ENCODE measurements around the gene TADA3. TPM values are rescaled to one million over a fixed set of nuclear protein-coding genes. Genes with fewer than 3 reads are reported as not detected.

The TADA3 gene
- total RNA-seq, 2 donors from 2014 or later = 105 to 112 TPM

DNA sequence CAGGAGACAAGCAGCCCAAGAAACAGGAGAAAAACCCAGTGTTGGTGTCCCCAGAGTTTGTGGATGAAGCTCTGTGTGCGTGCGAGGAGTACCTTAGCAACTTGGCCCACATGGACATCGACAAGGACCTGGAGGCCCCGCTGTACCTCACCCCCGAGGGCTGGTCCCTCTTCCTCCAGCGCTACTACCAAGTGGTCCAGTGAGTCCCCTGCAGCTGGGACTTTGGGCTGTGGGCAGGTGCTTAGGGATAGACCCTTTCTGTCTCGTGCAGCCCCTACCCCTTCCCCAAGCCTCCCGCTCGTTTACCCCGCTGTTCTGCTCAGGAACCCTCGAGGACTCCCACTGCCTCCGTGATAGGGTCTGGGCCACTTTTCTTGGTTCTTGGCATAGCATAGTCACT lies 28.3 kb upstream of the TADA3 start:
- Mint-ChIP-seq H3K27ac (no peak overlapping the region), H3K27me3 (ENCODE audit: low read depth) (no peaks in the 10 kb centered on the region), H3K4me1 (ENCODE audit: low read depth) (no peaks in the 10 kb centered on the region), H3K9me3 (no peaks in the 10 kb centered on the region), H3K4me3 (no peak overlapping the region), H3K36me3 (ENCODE audit: insufficient read depth in 2 of 2) (peaks cover 2 to 4% of the 10 kb centered on the region in 2 donors)
- DNase-seq = no peak
- ATAC-seq (replicated peaks in 1 of 2) = no peak

DNA sequence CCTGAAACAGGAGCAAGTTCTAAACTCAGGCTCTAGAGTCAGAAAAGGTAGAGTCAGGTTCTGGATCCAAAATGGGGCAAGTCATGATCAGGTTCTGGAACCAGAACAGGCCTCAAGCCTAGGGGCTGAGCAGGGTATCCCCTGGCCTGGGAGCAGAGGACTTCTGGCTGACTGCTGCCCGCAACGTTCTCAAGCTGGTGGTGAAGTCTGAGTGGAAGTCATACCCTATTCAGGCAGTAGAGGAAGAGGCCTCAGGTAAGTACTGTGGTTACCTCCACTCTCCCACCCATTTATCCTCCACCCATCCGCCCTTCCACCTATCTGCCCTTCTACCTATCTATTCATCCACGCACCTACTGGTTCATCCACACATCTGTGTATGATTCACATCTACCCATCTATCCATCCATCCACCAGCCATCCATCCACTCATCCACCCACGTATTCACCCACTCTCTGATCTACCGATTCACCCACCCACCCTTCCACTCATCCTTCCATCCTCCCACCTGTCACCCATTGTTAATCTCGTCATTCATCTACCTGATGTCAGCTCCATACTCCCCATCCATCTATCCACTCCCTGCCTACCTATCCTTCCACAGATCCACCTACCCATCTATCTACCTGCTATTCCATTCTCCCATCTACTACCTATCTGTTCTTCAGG lies 26.5 kb upstream of the TADA3 start:
- Mint-ChIP-seq H3K36me3 (ENCODE audit: insufficient read depth in 2 of 2) (peaks cover 2 to 7% of the 10 kb centered on the region in 2 donors), H3K9me3 (no peaks in the 10 kb centered on the region), H3K4me1 (ENCODE audit: low read depth) (no peaks in the 10 kb centered on the region), H3K4me3 (no peak overlapping the region), H3K27me3 (ENCODE audit: low read depth) (no peaks in the 10 kb centered on the region), H3K27ac (no peak overlapping the region)
- DNase-seq (no peak), ATAC-seq (replicated peaks in 1 of 2) (no peak)

DNA sequence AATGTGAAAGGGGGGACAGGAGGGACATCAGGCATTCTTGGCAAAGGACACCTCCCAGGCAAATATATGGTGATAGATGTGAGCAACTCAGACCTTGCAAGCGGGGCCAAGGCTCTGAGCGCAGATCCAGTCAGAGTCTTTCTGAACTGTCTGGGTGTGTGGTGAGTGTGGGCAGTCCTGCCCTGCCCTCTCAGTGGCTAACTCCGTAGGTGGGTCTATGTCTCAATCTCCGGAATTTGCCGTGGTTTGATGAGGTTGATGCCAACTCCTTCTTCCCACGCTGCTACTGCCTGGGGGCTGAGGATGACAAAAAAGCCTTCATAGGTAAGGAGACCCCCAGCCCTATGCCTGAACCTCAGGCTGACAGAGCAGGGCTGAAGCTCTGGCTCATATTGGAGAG lies 25.2 kb upstream of the TADA3 start:
- no peak for DNase-seq
- Mint-ChIP-seq H3K36me3 (ENCODE audit: insufficient read depth in 2 of 2) (peaks cover 4 to 11% of the 10 kb centered on the region in 2 donors), H3K4me1 (ENCODE audit: low read depth) (no peaks in the 10 kb centered on the region), H3K27ac (no peak overlapping the region), H3K9me3 (no peaks in the 10 kb centered on the region), H3K4me3 (no peak overlapping the region), H3K27me3 (ENCODE audit: low read depth) (no peaks in the 10 kb centered on the region)
- ATAC-seq (replicated peaks in 1 of 2) = peak in 1 of 2 donors; percentile 14

DNA sequence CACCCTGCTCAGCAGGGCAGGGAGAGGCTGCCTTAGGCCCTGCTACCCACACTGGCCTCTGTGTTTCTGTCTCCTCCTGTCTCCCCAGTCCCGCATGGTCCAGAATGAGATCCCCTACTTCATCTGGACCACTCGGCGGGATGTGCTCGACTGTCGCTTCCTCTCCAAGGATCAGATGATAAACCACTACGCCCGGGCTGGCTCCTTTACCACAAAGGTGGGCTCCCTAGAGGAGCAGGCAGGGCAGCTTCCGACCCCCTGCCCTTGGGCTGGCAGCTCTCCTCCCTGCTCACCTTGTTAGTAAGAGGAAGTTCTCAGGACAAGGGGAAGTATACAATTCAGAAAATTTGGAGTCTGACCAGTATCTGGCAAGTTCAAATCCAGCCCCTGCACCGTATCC lies 23.7 kb upstream of the TADA3 start:
- Mint-ChIP-seq H3K27me3 (ENCODE audit: low read depth) (no peaks in the 10 kb centered on the region), H3K27ac (no peak overlapping the region), H3K4me3 (no peak overlapping the region), H3K9me3 (no peaks in the 10 kb centered on the region), H3K4me1 (ENCODE audit: low read depth) (no peaks in the 10 kb centered on the region), H3K36me3 (ENCODE audit: insufficient read depth in 2 of 2) (peaks cover 8 to 18% of the 10 kb centered on the region in 2 donors)
- ATAC-seq (replicated peaks in 1 of 2) (peak; percentile 8 to 9), DNase-seq (no peak)

DNA sequence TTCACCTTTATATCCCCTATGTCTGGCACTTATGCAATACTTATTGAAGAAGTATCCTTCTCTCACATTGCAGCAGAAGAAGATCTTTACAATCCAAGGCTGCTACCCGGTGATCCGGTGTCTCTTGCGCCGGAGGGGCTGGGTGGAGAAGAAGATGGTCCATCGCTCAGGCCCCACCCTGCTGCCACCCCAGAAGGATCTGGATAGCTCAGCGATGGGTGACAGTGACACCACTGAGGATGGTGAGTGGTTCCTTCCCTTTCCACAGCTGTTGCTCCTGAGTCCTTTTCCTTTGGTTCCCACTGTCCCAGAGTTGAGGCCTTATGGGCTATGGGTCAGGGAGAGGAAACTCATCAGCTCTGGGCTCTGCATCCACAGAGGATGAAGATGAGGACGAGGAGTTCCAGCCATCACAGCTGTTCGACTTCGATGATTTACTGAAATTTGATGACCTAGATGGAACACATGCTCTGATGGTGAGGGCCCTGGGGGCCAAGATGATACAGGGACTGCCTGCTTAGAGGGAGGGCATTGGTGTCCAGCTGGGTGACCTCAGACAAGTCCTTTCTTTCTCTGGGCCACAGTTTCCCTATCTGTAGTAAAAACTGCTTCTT lies 20.7 kb upstream of the TADA3 start:
- Mint-ChIP-seq H3K4me1 (ENCODE audit: low read depth) (peaks cover 25% of the 10 kb centered on the region), H3K4me3 (no peak overlapping the region), H3K9me3 (no peaks in the 10 kb centered on the region), H3K27ac (no peak overlapping the region), H3K27me3 (ENCODE audit: low read depth) (no peaks in the 10 kb centered on the region), H3K36me3 (ENCODE audit: insufficient read depth in 2 of 2) (peaks cover 7 to 21% of the 10 kb centered on the region in 2 donors)
- ATAC-seq (replicated peaks in 1 of 2) (no peak), DNase-seq (no peak)

DNA sequence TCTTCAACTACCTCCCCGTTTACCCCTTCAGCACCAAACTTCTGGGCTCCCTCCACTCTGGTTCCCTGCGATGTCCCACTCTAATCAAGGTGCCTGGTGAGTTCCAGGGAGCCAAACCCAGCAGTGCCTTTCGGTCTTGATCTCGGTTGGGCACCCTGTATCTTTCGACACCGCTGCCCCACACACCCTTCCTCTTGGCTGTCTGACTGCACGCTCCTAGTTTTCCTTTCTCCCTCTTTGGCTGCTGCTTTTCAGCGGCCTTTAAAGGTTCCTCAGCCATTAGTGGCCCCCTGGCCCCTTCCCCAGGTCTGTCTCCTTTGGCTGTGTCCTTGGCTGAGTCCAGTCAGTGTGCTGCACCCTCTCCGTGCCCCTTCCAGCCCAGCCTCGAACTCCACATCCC lies 18.6 kb upstream of the TADA3 start:
- DNase-seq (no peak), ATAC-seq (replicated peaks in 1 of 2) (no peak)
- Mint-ChIP-seq H3K27ac (peak overlapping the region; percentile 20), H3K4me3 (peak overlapping the region; percentile 23 to 92), H3K9me3 (no peaks in the 10 kb centered on the region), H3K4me1 (ENCODE audit: low read depth) (peaks cover 39% of the 10 kb centered on the region), H3K27me3 (ENCODE audit: low read depth) (no peaks in the 10 kb centered on the region), H3K36me3 (ENCODE audit: insufficient read depth in 2 of 2) (peaks cover 9 to 23% of the 10 kb centered on the region in 2 donors)

DNA sequence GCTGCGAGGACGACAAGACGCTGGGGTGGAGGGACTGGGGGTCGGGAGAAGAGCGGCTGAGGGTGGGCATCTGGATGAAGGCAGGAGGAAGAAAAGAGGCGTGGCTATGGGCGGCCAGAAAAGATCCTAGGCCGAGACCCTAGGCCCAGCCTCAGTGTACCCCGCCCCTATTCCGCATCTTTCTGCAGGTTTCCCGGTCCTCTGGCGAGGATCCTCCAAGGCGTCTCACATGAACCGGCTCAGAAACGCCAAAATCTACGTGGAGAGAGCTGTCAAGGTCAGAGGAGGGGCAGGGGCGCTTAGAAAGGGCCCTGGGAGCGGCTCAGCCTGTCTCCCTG lies 18.1 kb upstream of the TADA3 start:
- H3K27ac Mint-ChIP-seq = no peak overlapping the region
- no peaks in the 10 kb centered on the region for H3K9me3 Mint-ChIP-seq
- H3K36me3 Mint-ChIP-seq (ENCODE audit: insufficient read depth in 2 of 2) = peaks cover 9 to 24% of the 10 kb centered on the region in 2 donors
- ATAC-seq (replicated peaks in 1 of 2) = no peak
- peaks cover 39% of the 10 kb centered on the region for H3K4me1 Mint-ChIP-seq (ENCODE audit: low read depth)
- H3K4me3 Mint-ChIP-seq = peak overlapping the region; percentile 23 to 92
- no peak for DNase-seq
- no peaks in the 10 kb centered on the region for H3K27me3 Mint-ChIP-seq (ENCODE audit: low read depth)

DNA sequence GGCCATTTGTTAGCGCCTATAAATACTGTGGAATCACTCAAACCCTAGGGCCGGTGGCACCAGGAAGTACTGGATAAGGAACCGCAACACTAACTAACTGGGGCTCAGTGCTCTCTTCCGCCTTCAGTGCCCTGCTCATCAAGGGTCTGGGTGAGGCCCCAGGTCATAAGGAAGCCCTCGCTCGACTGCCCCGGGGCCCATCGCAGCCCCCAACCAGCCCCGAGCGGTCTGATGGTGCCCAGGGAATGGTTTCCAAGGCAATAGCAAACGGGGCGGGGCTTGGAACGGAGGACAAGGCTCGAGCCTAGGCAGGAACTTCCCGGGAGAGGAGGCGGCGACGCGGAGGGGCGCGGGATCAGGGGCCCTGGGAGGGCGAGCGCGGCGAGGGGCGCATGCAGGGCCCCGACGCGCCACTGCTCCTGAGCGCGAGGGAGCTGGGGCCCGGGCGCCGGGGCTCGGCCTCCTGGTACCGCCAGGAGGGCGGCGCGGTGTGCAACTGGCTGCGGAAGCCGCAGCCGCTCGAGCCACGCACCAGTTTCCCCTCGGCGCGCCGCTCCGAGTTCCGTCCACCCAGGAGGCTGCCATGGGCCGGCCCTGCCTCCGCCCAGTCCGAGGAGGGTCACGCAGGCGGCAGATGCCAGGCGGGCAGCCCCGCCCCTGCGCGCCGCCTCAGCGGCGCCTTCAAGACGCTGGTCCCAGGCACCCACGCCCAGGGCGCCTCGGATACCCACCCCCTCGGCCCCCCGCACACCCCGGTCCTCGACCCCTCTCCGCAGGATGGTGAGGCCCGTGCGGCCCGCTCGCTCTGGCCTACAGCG lies 17.6 kb upstream of the TADA3 start, which contains the start of gene TTLL3:
Gene TTLL3 (plus strand): TSS at position 648 of the 818 bp plus-strand sequence. CDS start 400 bp downstream, outside the sequence.
- peak; percentile 49 to 57 for DNase-seq
- Mint-ChIP-seq H3K4me1 (ENCODE audit: low read depth) (peaks cover 39% of the 10 kb centered on the region), H3K9me3 (no peaks in the 10 kb centered on the region), H3K27ac (peak within 1 kb of the TSS; percentile 96), H3K27me3 (ENCODE audit: low read depth) (no peaks in the 10 kb centered on the region), H3K4me3 (peak within 1 kb of the TSS; percentile 92 to 96), H3K36me3 (ENCODE audit: insufficient read depth in 2 of 2) (peaks cover 10 to 24% of the 10 kb centered on the region in 2 donors)
- ATAC-seq (replicated peaks in 1 of 2) = peak; percentile 57 to 63

DNA sequence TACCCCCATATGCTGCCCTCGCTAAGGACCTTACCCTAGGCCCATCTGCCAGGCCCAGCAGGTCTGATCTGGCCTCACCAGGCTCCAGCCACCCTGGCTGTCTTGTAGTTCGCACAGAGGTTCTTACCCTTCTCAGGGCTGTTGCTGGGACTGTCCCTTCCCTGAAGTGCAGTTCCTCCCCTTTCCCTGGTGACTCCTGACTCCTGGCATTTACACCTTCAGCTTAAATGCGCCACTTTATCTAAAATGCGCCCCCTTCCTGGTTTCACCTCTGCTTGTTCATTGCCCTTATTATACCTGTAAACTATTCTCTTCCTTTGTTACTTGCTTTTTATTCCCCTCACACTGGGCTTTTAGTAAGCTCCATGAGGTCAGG lies 17.0 kb upstream of the TADA3 start:
- Mint-ChIP-seq H3K36me3 (ENCODE audit: insufficient read depth in 2 of 2) (peaks cover 13 to 26% of the 10 kb centered on the region in 2 donors), H3K4me3 (peak overlapping the region; percentile 92 to 96), H3K4me1 (ENCODE audit: low read depth) (peaks cover 39% of the 10 kb centered on the region), H3K27ac (peak overlapping the region; percentile 96), H3K9me3 (no peaks in the 10 kb centered on the region), H3K27me3 (ENCODE audit: low read depth) (no peaks in the 10 kb centered on the region)
- ATAC-seq (replicated peaks in 1 of 2) (peak; percentile 6 to 28), DNase-seq (no peak)

DNA sequence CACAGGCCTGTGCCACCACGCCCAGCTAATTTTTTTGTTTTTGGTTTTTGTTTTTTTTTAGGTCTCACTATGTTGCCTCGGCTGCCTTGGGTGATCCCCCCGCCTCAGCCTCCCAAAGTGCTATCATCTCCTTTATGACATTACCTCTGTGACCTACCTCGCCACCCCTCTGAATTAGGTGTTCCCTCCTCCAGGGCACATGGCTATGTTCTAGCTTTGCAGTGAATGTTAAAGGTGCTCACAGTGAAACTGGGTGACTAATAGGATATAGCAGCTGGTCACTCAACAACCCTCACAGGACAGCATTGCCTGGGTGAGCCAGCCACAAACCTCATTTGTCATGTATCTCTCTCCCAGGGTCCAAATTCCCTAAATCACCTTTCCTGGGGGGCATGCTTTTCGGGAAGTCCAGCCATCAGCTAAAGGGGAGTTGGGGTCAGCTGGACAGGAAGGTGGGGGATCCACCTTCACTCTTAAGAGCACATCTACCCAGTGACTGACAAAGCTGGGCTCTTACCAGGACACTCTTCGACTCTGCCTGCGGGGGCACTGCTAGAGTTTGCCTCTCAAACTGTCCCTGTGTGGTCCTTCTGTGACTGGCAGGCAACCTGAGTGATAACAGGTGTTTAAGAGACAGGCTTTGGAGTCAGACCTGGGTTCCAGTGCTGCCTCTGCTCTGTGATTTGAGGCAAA lies 16.2 kb upstream of the TADA3 start:
- DNase-seq (peak; percentile 64 to 69), ATAC-seq (replicated peaks in 1 of 2) (peak; percentile 72 to 80)
- H3K4me3 Mint-ChIP-seq = peak overlapping the region; percentile 92 to 96
- peaks cover 15 to 29% of the 10 kb centered on the region in 2 donors for H3K36me3 Mint-ChIP-seq (ENCODE audit: insufficient read depth in 2 of 2)
- H3K4me1 Mint-ChIP-seq (ENCODE audit: low read depth) = peaks cover 39% of the 10 kb centered on the region
- H3K27me3 Mint-ChIP-seq (ENCODE audit: low read depth) = no peaks in the 10 kb centered on the region
- H3K9me3 Mint-ChIP-seq = no peaks in the 10 kb centered on the region
- H3K27ac Mint-ChIP-seq = peak overlapping the region; percentile 96

DNA sequence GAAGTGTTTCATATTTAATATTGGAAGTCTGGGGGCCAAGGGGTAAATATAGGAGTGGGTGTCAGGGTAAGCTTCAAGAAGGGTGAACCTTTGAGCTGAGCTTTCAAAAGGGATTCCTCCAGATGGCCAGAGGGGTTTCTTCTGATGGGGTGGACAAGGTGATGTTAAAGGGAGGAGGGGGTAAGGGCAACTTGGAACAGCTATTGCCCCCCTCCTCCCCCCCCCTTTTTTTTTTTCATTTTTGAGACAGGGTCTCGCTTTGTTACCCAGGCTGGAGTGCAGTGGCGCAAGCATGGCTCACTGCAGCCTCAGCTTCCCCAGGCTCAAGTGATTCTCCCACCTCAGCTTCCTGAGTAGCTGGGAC lies 15.7 kb upstream of the TADA3 start:
- Mint-ChIP-seq H3K36me3 (ENCODE audit: insufficient read depth in 2 of 2) (peaks cover 17 to 33% of the 10 kb centered on the region in 2 donors), H3K27me3 (ENCODE audit: low read depth) (no peaks in the 10 kb centered on the region), H3K4me1 (ENCODE audit: low read depth) (peaks cover 41% of the 10 kb centered on the region), H3K9me3 (no peaks in the 10 kb centered on the region), H3K4me3 (peak overlapping the region in 1 of 2 donors; percentile 23), H3K27ac (peak overlapping the region; percentile 96)
- no peak for ATAC-seq (replicated peaks in 1 of 2)
- DNase-seq = no peak

DNA sequence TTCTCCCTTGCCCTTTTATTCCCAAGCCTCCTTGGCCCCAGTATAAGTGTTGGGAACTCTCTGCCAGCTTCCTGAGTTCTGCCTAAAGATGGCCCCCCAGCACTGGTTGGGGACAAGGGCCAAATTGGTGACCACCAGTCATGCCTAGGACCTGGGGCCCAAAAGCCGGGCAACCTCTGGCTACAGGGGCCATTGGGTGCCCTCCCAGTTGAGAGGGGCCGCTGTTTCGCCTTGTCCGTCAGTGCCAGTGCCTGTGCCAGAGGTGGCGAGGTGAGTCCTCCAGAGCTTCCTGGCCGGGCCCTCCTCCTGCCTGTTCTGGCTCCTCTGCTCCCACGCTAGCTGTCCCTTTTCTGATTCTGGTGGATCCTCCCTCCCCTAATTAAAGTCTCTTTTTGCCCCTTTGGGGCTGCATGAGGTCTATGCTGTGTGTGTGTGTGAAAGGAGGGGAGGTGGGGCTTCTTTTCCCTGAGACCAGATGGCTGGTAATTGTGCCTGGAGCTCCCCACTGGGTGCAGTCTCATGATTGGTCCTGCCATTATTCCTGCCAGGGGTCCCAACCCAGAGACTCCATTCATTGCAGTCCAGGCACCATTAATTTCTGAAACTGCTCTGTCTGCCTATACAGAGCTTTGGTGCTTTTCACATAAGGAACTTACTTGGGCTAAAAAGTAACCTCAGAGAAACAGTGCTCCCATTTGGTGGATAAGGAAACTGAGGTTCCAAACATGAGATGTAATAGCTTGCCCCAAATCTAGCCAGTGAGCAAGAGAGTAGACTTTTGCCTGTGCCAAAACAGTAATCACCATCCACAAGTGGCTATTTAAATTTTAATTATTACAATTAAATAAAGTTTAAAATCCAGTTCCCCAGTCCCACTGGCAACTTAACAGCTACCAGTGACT lies 14.7 kb upstream of the TADA3 start:
- Mint-ChIP-seq H3K9me3 (no peaks in the 10 kb centered on the region), H3K36me3 (ENCODE audit: insufficient read depth in 2 of 2) (peaks cover 17 to 35% of the 10 kb centered on the region in 2 donors), H3K27me3 (ENCODE audit: low read depth) (no peaks in the 10 kb centered on the region), H3K4me3 (no peak overlapping the region), H3K4me1 (ENCODE audit: low read depth) (peaks cover 43% of the 10 kb centered on the region), H3K27ac (peak overlapping the region; percentile 8)
- ATAC-seq (replicated peaks in 1 of 2) (no peak), DNase-seq (no peak)
